ENCODE measurements around the gene CHD6. TPM values are rescaled to one million over a fixed set of nuclear protein-coding genes. Genes with fewer than 3 reads are reported as not detected.

CHD6 gene
- total RNA-seq, 1 experiment from 2014 or later, result 27.2 TPM

DNA sequence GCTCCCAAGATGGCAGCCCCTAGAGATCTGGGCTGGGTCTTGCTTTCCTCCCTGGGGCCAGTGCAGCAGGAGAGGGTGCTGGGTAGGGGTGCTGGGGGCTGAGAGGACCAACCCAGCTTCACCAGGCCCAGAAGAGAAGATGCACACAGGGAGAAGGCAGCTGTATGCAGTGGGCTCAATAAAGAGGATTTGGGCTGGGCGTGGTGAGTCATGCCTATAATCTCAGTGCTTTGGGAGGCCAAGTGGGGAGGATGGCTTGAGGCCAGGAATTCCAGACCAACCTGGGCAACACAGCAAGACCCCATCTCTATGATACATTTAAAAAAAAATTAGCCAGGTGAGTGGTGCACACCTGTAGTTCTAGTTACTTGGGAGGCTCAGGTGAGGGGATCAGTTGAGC lies 225.9 kb downstream of the CHD6 start:
- Mint-ChIP-seq H3K4me1 (ENCODE audit: insufficient read depth, unreplicated experiment) (peaks cover 7% of the 10 kb centered on the region), H3K27ac (ENCODE audit: low read depth, unreplicated experiment) (no peak overlapping the region), H3K9me3 (ENCODE audit: unreplicated experiment) (no peaks in the 10 kb centered on the region), H3K36me3 (ENCODE audit: insufficient read depth, unreplicated experiment) (peaks cover 6% of the 10 kb centered on the region), H3K27me3 (ENCODE audit: insufficient read depth, unreplicated experiment) (no peaks in the 10 kb centered on the region), H3K4me3 (ENCODE audit: unreplicated experiment) (no peak overlapping the region)
- no TSS peak for BruUV-seq (replicated peaks)
- POLR2A ChIA-PET, result no interaction called here
- CTCF ChIA-PET, result interaction anchor here (0.6 to 0.7 kb wide), 2 partner anchors 30 to 760 kb away, joined by 3 read pairs; no protein-coding TSS in a partner anchor
- intact Hi-C loops (cut with micrococcal nuclease), result no loop called here
- no peak for DNase-seq (ENCODE audit: unreplicated experiment)
- TF ChIP-seq, protein P1, sequence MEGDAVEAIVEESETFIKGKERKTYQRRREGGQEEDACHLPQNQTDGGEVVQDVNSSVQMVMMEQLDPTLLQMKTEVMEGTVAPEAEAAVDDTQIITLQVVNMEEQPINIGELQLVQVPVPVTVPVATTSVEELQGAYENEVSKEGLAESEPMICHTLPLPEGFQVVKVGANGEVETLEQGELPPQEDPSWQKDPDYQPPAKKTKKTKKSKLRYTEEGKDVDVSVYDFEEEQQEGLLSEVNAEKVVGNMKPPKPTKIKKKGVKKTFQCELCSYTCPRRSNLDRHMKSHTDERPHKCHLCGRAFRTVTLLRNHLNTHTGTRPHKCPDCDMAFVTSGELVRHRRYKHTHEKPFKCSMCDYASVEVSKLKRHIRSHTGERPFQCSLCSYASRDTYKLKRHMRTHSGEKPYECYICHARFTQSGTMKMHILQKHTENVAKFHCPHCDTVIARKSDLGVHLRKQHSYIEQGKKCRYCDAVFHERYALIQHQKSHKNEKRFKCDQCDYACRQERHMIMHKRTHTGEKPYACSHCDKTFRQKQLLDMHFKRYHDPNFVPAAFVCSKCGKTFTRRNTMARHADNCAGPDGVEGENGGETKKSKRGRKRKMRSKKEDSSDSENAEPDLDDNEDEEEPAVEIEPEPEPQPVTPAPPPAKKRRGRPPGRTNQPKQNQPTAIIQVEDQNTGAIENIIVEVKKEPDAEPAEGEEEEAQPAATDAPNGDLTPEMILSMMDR (IDR thresholded peaks at IDR 0.05; ENCODE audit: unreplicated experiment), result no peak

DNA sequence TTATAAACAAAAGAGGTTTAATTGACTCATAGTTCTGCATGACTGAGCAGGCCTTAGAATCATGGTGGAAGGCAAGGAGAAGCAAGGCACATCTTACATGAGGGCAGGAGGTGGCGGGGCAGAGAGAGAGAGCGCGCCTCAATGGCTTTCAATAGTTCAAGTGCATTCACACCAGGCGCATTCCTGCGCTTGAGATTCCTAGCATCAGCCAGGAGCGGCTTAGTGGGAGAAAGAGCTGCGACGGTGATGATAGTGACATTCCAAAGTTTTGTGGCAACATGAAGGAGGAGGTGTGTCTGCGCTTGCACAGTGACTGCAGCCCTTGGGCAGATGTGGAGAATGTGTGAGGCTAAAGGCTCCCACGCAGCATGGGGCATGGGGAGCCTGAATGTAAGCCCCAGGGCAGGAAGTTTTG lies 226.6 kb downstream of the CHD6 start:
- intact Hi-C loops (cut with micrococcal nuclease), result no loop called here
- Mint-ChIP-seq H3K36me3 (ENCODE audit: insufficient read depth, unreplicated experiment) (peaks cover 6% of the 10 kb centered on the region), H3K9me3 (ENCODE audit: unreplicated experiment) (no peaks in the 10 kb centered on the region), H3K4me1 (ENCODE audit: insufficient read depth, unreplicated experiment) (peaks cover 7% of the 10 kb centered on the region), H3K27me3 (ENCODE audit: insufficient read depth, unreplicated experiment) (no peaks in the 10 kb centered on the region), H3K4me3 (ENCODE audit: unreplicated experiment) (no peak overlapping the region), H3K27ac (ENCODE audit: low read depth, unreplicated experiment) (no peak overlapping the region)
- ChIA-PET CTCF (no interaction called here), POLR2A (no interaction called here)
- DNase-seq (ENCODE audit: unreplicated experiment), result no peak
- TF ChIP-seq, protein P1 (IDR thresholded peaks at IDR 0.05; ENCODE audit: unreplicated experiment), result no peak
- no TSS peak for BruUV-seq (replicated peaks)

DNA sequence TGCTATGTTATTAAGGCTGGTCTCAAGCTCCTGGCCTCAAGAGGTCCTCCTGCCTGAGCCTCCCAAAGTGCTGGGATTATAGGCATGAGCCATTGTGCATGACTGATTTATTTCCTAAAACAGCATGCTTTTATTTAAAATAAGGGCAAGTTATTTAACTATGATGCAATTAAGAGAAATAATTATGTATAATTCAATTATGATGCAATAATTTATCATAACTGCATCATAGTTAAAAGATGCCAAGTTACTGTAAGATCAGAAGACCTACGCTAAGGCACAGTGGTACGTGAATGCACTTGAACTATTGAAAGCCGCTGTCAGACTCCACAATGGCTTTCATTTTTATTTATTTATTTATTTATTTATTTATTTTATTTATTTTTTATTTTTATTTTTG lies 227.3 kb downstream of the CHD6 start:
- no peak overlapping the region for H3K4me3 Mint-ChIP-seq (ENCODE audit: unreplicated experiment)
- DNase-seq (ENCODE audit: unreplicated experiment), result no peak
- BruUV-seq (replicated peaks), result no TSS peak
- H3K27me3 Mint-ChIP-seq (ENCODE audit: insufficient read depth, unreplicated experiment), result no peaks in the 10 kb centered on the region
- H3K9me3 Mint-ChIP-seq (ENCODE audit: unreplicated experiment), result no peaks in the 10 kb centered on the region
- peaks cover 7% of the 10 kb centered on the region for H3K4me1 Mint-ChIP-seq (ENCODE audit: insufficient read depth, unreplicated experiment)
- CTCF ChIA-PET, result interaction anchor here (0.6 to 1.1 kb wide), 3 partner anchors 20 to 715 kb away, joined by 3 to 5 read pairs (median 3); no protein-coding TSS in a partner anchor
- TF ChIP-seq, protein P1 (IDR thresholded peaks at IDR 0.05; ENCODE audit: unreplicated experiment), result no peak
- peaks cover 1% of the 10 kb centered on the region for H3K36me3 Mint-ChIP-seq (ENCODE audit: insufficient read depth, unreplicated experiment)
- intact Hi-C loops (cut with micrococcal nuclease), result no loop called here
- POLR2A ChIA-PET, result interaction anchor here (1.1 kb wide), 1 partner anchor 9 kb away, joined by 3 read pairs; no protein-coding TSS in a partner anchor
- H3K27ac Mint-ChIP-seq (ENCODE audit: low read depth, unreplicated experiment), result no peak overlapping the region

DNA sequence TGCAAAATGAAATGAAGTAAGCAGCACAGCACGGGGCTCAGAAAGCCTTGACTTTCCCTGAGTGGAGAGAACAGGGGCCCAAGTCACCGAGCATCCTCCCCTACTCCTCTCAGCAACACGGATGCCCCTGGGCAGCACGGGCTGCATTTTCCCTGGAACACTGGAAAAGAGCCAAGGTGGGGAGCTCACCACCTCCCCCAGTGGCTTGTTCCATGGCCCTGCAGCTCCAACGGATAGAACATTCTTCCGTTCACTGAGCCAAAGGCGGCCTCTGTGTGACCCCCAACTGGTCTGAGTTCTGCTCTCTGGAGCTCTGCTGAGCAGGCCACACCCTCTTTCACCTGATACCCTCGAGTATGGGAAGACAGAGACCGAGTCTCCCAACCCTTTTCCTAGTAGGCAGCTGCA lies 230.7 kb downstream of the CHD6 start:
- POLR2A ChIA-PET, result no interaction called here
- Mint-ChIP-seq H3K4me1 (ENCODE audit: insufficient read depth, unreplicated experiment) (peaks cover 7% of the 10 kb centered on the region), H3K36me3 (ENCODE audit: insufficient read depth, unreplicated experiment) (no peaks in the 10 kb centered on the region), H3K4me3 (ENCODE audit: unreplicated experiment) (no peak overlapping the region), H3K27me3 (ENCODE audit: insufficient read depth, unreplicated experiment) (no peaks in the 10 kb centered on the region), H3K27ac (ENCODE audit: low read depth, unreplicated experiment) (no peak overlapping the region), H3K9me3 (ENCODE audit: unreplicated experiment) (no peaks in the 10 kb centered on the region)
- TF ChIP-seq, protein P1 (IDR thresholded peaks at IDR 0.05; ENCODE audit: unreplicated experiment), result no peak
- BruUV-seq (replicated peaks), result no TSS peak
- CTCF ChIA-PET, result interaction anchor here (0.6 to 1.2 kb wide), 2 partner anchors 24 to 48 kb away, joined by 3 to 5 read pairs; no protein-coding TSS in a partner anchor
- DNase-seq (ENCODE audit: unreplicated experiment), result no peak
- intact Hi-C loops (cut with micrococcal nuclease), result no loop called here

Measured in MCF 10A (cell line).